IMR-90 (cell line): Measurements from ENCODE around the gene PRELID1. TPM values are rescaled to one million over a fixed set of nuclear protein-coding genes. Genes with fewer than 3 reads are reported as not detected.

ENCODE experiments used
- ATAC-seq: fragments of 200-7000 bp; cut with Tn5 transposase; 2 replicates; pipeline ENCODE4 v1.9.1; 2020; ENCODE audit warnings: low read depth, mild to moderate bottlenecking, moderate library complexity
- BruUV-seq: library from RNA; stranded (reverse); fragments of 400-500 nt; replicated peaks from 2 replicates; lab custom pipeline; 2021; lab: Mats Ljungman, UMichigan
- CTCF ChIA-PET: fragments of 300-600 bp; formaldehyde crosslinking; extraction: SDS; loops from one replicate; lab custom pipeline; 2021; ENCODE audit warnings: antibody characterized with exemption; lab: Yijun Ruan, JAX
- POLR2A ChIA-PET: fragments of 300-600 bp; sonication (Branson Sonifier 250); formaldehyde crosslinking; loops from one replicate; lab custom pipeline; 2022; ENCODE audit warnings: antibody characterized with exemption; ENCODE audit not compliant: unreplicated experiment; lab: Charles Lee
- DNase-seq: peaks from one replicate; pipeline ENCODE4 v3.0.0; 2013
- H2AFZ ChIP-seq: replicated peaks from 2 replicates; pipeline ENCODE3; 2013; ENCODE audit warnings: low read length, mild to moderate bottlenecking; ENCODE audit not compliant: poor library complexity
- H2AK5ac ChIP-seq: 2 replicates; pipeline ENCODE4 v1.6.1; 2013; ENCODE audit warnings: low read depth, low read length, inconsistent platforms
- H2AK9ac ChIP-seq: replicated peaks from 2 replicates; pipeline ENCODE3; 2013; ENCODE audit warnings: mild to moderate bottlenecking, low read depth, low read length, moderate library complexity; ENCODE audit not compliant: poor library complexity
- H2BK120ac ChIP-seq: 2 replicates; pipeline ENCODE4 v1.6.1; 2013; ENCODE audit warnings: low read depth, low read length, inconsistent platforms
- H2BK15ac ChIP-seq: 3 replicates; pipeline ENCODE4 v1.6.1; 2013; ENCODE audit warnings: low read depth, low read length, inconsistent platforms
- H2BK20ac ChIP-seq: 2 replicates; pipeline ENCODE4 v1.6.1; 2013; ENCODE audit warnings: low read depth, mild to moderate bottlenecking, inconsistent platforms, low read length, moderate library complexity
- H2BK5ac ChIP-seq: 2 replicates; pipeline ENCODE4 v1.6.1; 2013; ENCODE audit warnings: mild to moderate bottlenecking, low read depth, low read length, inconsistent platforms; ENCODE audit not compliant: poor library complexity, severe bottlenecking
- H3K14ac ChIP-seq: replicated peaks from 2 replicates; pipeline ENCODE4 v1.6.1; 2013; ENCODE audit warnings: low read depth, low read length, inconsistent platforms
- H3K18ac ChIP-seq: 2 replicates; pipeline ENCODE4 v1.6.1; 2013; ENCODE audit warnings: low read depth, low read length, control low read depth
- H3K23ac ChIP-seq: 2 replicates; pipeline ENCODE4 v1.6.1; 2013; ENCODE audit warnings: low read depth, low read length, inconsistent platforms
- H3K27ac ChIP-seq: 2 replicates; pipeline ENCODE4 v1.5.1; 2013; ENCODE audit warnings: mild to moderate bottlenecking, control low read depth, low read length; ENCODE audit not compliant: insufficient read depth
- H3K27me3 ChIP-seq: 2 replicates; pipeline ENCODE4 v1.6.1; 2013; ENCODE audit warnings: low read length; ENCODE audit not compliant: control insufficient read depth, insufficient read depth
- H3K36me3 ChIP-seq: 2 replicates; pipeline ENCODE4 v1.6.1; 2013; ENCODE audit warnings: low read length, mixed read lengths; ENCODE audit not compliant: control insufficient read depth, insufficient read depth
- H3K4ac ChIP-seq: 2 replicates; pipeline ENCODE4 v1.6.1; 2013; ENCODE audit warnings: low read depth, low read length, inconsistent platforms
- H3K4me1 ChIP-seq: 2 replicates; pipeline ENCODE4 v1.6.1; 2013; ENCODE audit warnings: low read length, mixed read lengths; ENCODE audit not compliant: control insufficient read depth, insufficient read depth
- H3K4me2 ChIP-seq: 2 replicates; pipeline ENCODE4 v1.6.1; 2013; ENCODE audit warnings: low read depth, mild to moderate bottlenecking, control low read depth, low read length, moderate library complexity
- H3K4me3 ChIP-seq: 2 replicates; pipeline ENCODE4 v1.5.1; 2013; ENCODE audit warnings: low read depth, mild to moderate bottlenecking, control low read depth, low read length, moderate library complexity; ENCODE audit not compliant: insufficient read depth
- H3K56ac ChIP-seq: 2 replicates; pipeline ENCODE4 v1.6.1; 2013; ENCODE audit warnings: low read length, inconsistent platforms; ENCODE audit not compliant: insufficient read depth; ENCODE audit errors: extremely low read depth
- H3K79me1 ChIP-seq, 2 experiments: 2 replicates each; pipeline ENCODE4 v1.6.1; 2013; ENCODE audit warnings: low read length in 2 of 2, inconsistent platforms in 1 of 2, low read depth in 1 of 2
- H3K9ac ChIP-seq: 2 replicates; pipeline ENCODE4 v1.6.1; 2013; ENCODE audit warnings: low read depth, low read length, control low read depth
- H3K9me1 ChIP-seq: 2 replicates; pipeline ENCODE4 v1.6.1; 2013; ENCODE audit warnings: low read length, inconsistent platforms; ENCODE audit not compliant: insufficient read depth
- H3K9me3 ChIP-seq: 2 replicates; pipeline ENCODE4 v1.6.1; 2013; ENCODE audit warnings: low read length; ENCODE audit not compliant: control insufficient read depth, insufficient read depth
- H4K20me1 ChIP-seq: 2 replicates; pipeline ENCODE4 v1.6.1; 2013; ENCODE audit warnings: low read length, inconsistent platforms; ENCODE audit not compliant: insufficient read depth
- H4K5ac ChIP-seq: 2 replicates; pipeline ENCODE4 v1.6.1; 2013; ENCODE audit warnings: mild to moderate bottlenecking, low read depth, low read length, control low read depth
- H4K8ac ChIP-seq, 2 experiments: 2 replicates each; pipeline ENCODE4 v1.6.1; 2013; ENCODE audit warnings: low read depth in 2 of 2, low read length in 2 of 2, control low read depth in 1 of 2, inconsistent platforms in 1 of 2
- H4K91ac ChIP-seq: 2 replicates; pipeline ENCODE4 v1.6.1; 2013; ENCODE audit warnings: low read depth, low read length, inconsistent platforms; ENCODE audit not compliant: insufficient read depth
- BHLHE40 ChIP-seq: fragments of 150-350 bp; IDR thresholded peaks from 2 replicates; pipeline ENCODE4 v1.6.1; 2016; ENCODE audit warnings: mild to moderate bottlenecking, low read depth, low read length
- CHD1 ChIP-seq: IDR thresholded peaks from 2 replicates; pipeline ENCODE4 v1.6.1; 2012; ENCODE audit warnings: low read depth, low read length, improper control_type of control experiment
- CTCF ChIP-seq: conservative IDR thresholded peaks from 2 replicates; pipeline ENCODE4 v1.5.1; 2012; ENCODE audit warnings: mild to moderate bottlenecking, low read depth, low read length, improper control_type of control experiment
- FOS ChIP-seq: fragments of 150-350 bp; IDR thresholded peaks from 2 replicates; pipeline ENCODE4 v1.6.1; 2016; ENCODE audit warnings: low read depth, low read length
- MAFK ChIP-seq: IDR thresholded peaks from 2 replicates; pipeline ENCODE4 v1.6.1; 2012; ENCODE audit warnings: low read depth, low read length, improper control_type of control experiment
- MXI1 ChIP-seq: IDR thresholded peaks from 2 replicates; pipeline ENCODE4 v1.6.1; 2012; ENCODE audit warnings: low read depth, mild to moderate bottlenecking, low read length, moderate library complexity, borderline replicate concordance
- NFE2L2 ChIP-seq: fragments of 150-350 bp; IDR thresholded peaks from 2 replicates; pipeline ENCODE4 v1.6.1; 2016; ENCODE audit warnings: low read depth, mild to moderate bottlenecking, low read length
- POLR2A ChIP-seq: IDR thresholded peaks from 2 replicates; pipeline ENCODE4 v1.6.1; 2012; ENCODE audit warnings: mild to moderate bottlenecking, low read depth, low read length
- RAD21 ChIP-seq: IDR thresholded peaks from 2 replicates; pipeline ENCODE4 v1.6.1; 2012; ENCODE audit warnings: low read length, improper control_type of control experiment
- RCOR1 ChIP-seq: IDR thresholded peaks from 2 replicates; pipeline ENCODE4 v1.6.1; 2012; ENCODE audit warnings: mild to moderate bottlenecking, low read length, improper control_type of control experiment; ENCODE audit not compliant: insufficient replicate concordance
- RFX5 ChIP-seq: IDR thresholded peaks from 2 replicates; pipeline ENCODE4 v1.8.0; 2012; ENCODE audit warnings: low read depth, mild to moderate bottlenecking, low read length, moderate library complexity
- SMC3 ChIP-seq: fragments of 150-350 bp; IDR thresholded peaks from 2 replicates; pipeline ENCODE4 v1.6.1; 2016; ENCODE audit warnings: low read depth, mild to moderate bottlenecking, antibody characterized with exemption, low read length, moderate library complexity
- WGBS, 2 experiments: methylation state at CpG; one replicate each; pipeline versions ENCODE4 v1.1.5 to v1.1.7; 2013; ENCODE audit warnings: missing lambda C conversion rate in 2 of 2; ENCODE audit not compliant: insufficient read length in 1 of 2; ENCODE audit errors: extremely low coverage in 2 of 2; 5-methylcytosine and 5-hydroxymethylcytosine counted together
- dilution Hi-C: fragments of 300-500 bp; cut with HindIII; formaldehyde crosslinking; loops from one replicate; pipeline ENCODE4 v1.14.3; 2018; ENCODE audit warnings: low sequenced_read_pairs; ENCODE audit not compliant: unreplicated experiment
- in situ Hi-C: fragments of 300-500 bp; cut with MboI; formaldehyde crosslinking; loops from 3 replicates; pipeline ENCODE4 v1.14.3; 2019; ENCODE audit warnings: low sequenced_read_pairs, inconsistent platforms, mixed read lengths
- intact Hi-C: fragments of 100-400 bp; cut with micrococcal nuclease; formaldehyde crosslinking; loops from 2 replicates; pipeline ENCODE4 v1.10.0; 2022
- polyA plus RNA-seq, 3 experiments: library from polyadenylated mRNA; depleted of rRNA; stranded (reverse); fragments of >200 nt; gene quantifications; 2 replicates each; pipeline ENCODE4 v1.2.3, GENCODE V29; 2012; ENCODE audit warnings: low replicate concordance in 1 of 3
- total RNA-seq: library from RNA; depleted of rRNA; stranded (reverse); fragments of >200 nt; gene quantifications from 2 replicates; pipeline ENCODE4 v1.2.3, GENCODE V29; 2012

Gene PRELID1
- total and polyA plus RNA-seq, 2 of the 4 experiments (the other 2 are of a cell fraction): 116 to 239 TPM

DNA sequence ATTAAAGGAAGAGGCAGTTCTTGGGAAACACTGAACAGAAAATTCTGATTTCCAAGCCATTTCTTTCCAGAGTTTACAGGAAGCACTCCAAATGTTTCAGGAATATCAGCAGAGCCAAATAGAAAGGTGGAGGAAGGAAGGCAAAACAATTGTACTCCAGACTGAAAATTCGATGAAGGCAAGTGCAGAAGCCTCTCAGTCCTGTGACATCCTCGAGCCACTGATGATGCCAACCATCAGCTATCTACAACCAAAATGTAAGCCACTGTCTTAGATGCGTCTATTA lies 45.7 kb downstream of the PRELID1 start:
- no peak overlapping the region for H3K27ac ChIP-seq
- no peak overlapping the region for H3K9ac ChIP-seq
- no peak overlapping the region for H2AK5ac ChIP-seq
- dilution Hi-C loops: no loop called here
- H3K56ac ChIP-seq: no peak overlapping the region
- no peak overlapping the region for H2BK15ac ChIP-seq
- ATAC-seq (no peak), DNase-seq (no peak)
- H3K4me2 ChIP-seq: no peak overlapping the region; the same call in 1 of the 2 replicates
- no peak overlapping the region for H2AFZ ChIP-seq
- H3K9me3 ChIP-seq: no peaks in the 10 kb centered on the region
- TSS peak; percentile 27 for BruUV-seq
- H2BK20ac ChIP-seq: no peak overlapping the region
- no peaks in the 10 kb centered on the region for H3K27me3 ChIP-seq
- H3K4me3 ChIP-seq: no peak overlapping the region
- H4K8ac ChIP-seq: no peak overlapping the region
- no peak overlapping the region for H2BK120ac ChIP-seq
- H3K4me1 ChIP-seq: peaks cover 24% of the 10 kb centered on the region
- no peak overlapping the region for H3K23ac ChIP-seq
- in situ Hi-C loops: no loop called here
- WGBS, 2 experiments: 80% methylated on average over 1 of the region's 3 CpGs; no CpG with 5 or more reads in 1 of the 2 experiments
- H4K5ac ChIP-seq: no peak overlapping the region
- H3K14ac ChIP-seq: no peak overlapping the region
- H4K20me1 ChIP-seq: peaks cover 12% of the 10 kb centered on the region
- intact Hi-C loops: no loop called here
- no peak overlapping the region for H2BK5ac ChIP-seq
- H3K4ac ChIP-seq: no peak overlapping the region
- peaks cover 7% of the 10 kb centered on the region; the same call in 1 of the 2 replicates for H3K36me3 ChIP-seq
- POLR2A ChIA-PET: no interaction called here
- no peak overlapping the region for H2AK9ac ChIP-seq
- H3K79me1 ChIP-seq: peaks cover 40 to 46% of the 10 kb centered on the region in 2 experiments
- CTCF ChIA-PET: interaction anchor here (0.7 to 0.9 kb wide), 2 partner anchors 20 to 114 kb away, joined by 4 to 7 read pairs; no protein-coding TSS in a partner anchor
- H4K91ac ChIP-seq: no peak overlapping the region
- H3K18ac ChIP-seq: no peak overlapping the region
- TF ChIP-seq BHLHE40 (no peak), SMC3 (no peak), RFX5 (no peak), CHD1 (no peak), MXI1 (no peak), RAD21 (no peak), CTCF (no peak), NFE2L2 (no peak), MAFK (no peak), FOS (no peak), RCOR1 (no peak), POLR2A (no peak)
- peaks cover 10% of the 10 kb centered on the region; the same call in 1 of the 2 replicates for H3K9me1 ChIP-seq
